GM19455 (cell line): ENCODE results near the gene TUBE1.

Experiments used
- ATAC-seq: cut with Tn5 transposase; IDR thresholded peaks from one replicate; pipeline ENCODE4 v1.9.1; 2021; ENCODE audit not compliant: unreplicated experiment

Gene TUBE1

DNA sequence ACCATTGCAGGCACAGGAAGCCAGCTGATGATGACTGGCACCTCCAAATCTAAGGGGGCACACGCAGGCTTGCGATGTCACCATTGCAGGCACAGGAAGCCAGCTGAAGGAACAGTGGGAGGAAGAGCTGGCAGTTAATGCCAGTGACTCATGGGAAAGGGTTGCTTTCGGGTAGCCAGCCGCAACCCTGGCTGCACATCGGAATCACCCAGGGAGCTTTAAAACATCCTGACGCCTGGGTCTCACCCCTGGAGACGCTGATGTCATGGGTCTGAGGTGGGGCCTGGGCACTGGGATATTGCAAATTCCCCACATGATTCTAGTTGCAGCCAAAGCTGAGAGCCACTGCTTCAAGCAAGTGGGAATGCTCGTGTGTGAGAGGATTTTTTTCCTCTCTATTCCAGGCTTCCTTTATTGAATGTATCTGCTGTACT, 49.5 kb downstream of the TUBE1 start:
- ATAC-seq = no peak

DNA sequence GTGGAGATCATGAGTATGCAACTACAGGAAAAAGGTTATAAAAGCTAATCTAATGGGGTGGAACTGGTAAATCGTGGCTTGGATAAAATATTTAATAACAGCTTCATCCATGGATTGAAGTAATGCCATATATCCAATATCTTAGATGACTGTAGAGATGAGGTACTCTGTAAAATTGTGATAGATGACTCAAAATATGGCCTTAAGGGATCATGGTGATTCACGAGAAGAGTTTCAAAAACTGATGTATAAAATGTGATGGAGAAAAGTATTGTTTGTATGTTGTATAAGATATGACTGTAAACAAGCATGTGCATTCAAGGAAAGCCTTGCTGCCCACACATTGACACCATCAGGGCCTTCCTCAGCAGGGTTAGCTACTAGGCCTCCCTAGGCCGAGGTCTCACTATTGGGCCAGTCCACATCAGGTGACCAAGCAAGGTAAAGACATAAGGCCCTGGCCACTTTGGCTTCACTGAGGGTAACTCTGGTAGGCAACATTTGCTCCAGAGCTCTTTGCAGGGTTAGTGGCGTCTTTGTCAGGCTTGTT, 51.1 kb downstream of the TUBE1 start:
- ATAC-seq = no peak

- no peak for ATAC-seq
Observed at GRCh38 chr6:112034616-112034995, 52.7 kb downstream of the TUBE1 start.

- no peak for ATAC-seq
Observed at GRCh38 chr6:112033791-112034615, 53.3 kb downstream of the TUBE1 start.

DNA sequence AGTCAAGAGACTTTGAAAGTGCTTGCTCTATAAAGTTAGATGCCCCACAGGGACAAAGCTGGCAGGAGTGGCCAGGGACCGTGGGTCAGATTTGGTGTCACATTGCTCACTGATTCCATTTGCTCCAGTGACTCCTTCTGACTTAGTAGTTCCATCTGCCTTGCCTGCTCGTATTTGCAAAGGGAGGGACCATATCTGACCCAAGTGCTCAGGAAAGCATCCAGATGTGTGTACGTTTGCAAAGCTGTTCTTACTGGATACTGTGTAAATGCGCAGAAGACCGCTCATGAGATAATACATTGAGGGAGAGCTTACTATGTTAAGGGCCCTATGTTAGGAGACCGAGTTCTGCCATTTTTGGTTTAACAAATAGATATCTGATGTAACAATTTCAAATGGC, 54.6 kb downstream of the TUBE1 start:
- ATAC-seq = no peak

- ATAC-seq = no peak
Observed at GRCh38 chr6:112031960-112032359, 55.3 kb downstream of the TUBE1 start.

DNA sequence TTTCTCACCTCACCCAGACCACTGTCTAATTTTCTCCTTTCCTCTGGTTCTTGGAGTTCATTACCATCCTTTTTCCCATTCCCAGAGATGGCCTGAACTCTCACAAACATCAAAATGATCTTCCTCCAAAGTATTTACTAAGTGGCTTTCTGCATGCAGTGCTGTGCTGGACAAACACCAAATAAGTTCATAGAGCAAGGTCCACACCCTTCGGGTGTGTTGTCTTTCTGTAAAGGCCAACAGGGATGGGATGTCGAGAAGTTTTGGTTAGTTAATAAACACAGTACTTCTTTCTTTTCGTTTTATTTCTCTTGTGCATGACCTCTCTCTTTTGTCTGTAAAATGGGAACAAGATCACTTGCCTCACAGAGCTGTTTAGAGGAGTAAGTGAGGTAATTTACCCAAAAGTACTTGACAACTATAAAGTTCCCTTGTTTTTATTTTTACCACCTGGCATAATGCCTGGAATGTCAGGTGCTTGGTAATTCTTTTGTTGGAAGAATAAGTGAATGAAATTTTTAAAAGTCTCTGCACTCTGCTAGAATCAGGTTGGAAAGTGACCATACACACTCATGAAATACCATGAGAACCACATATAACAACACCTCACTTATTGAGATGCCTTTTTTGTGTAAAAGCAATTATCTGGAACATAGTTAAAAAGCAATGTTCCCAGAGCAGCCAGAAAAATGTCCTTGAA, 56.2 kb downstream of the TUBE1 start:
- ATAC-seq = no peak

DNA sequence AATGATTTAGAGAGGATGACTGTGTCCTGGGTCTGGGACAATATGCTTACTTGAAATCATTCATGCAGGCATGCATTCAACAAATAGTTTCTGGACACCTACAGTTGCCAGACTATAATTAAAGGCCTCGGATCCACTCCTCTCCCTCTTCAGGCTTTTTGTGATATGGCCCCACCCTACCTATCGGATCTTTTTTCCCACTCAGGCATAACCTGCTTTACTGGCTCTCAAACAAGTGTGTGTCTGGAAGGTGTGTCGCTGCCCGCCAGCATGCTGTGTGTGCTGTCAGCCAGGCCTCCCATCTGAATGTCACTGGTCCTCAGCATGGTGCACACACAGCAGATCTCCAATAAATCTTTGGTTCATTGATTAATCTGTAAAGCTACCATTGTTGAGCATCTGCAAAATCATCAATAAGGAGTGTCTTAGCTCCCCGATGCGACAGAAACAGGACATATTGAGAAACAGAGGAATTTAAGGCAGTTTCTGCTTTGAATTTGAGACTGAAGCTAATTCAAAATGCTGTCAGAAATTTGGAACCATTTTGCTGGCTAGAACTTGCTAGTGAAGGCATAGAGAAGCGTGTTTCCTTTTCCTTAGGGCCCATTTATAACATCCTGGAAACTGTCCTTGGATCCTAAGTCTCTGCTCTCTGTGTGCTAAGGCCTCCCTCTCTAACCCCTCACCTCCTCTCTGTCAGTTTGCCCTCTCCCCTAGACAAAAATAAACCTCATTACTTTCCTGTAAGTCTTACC, 56.9 kb downstream of the TUBE1 start:
- no peak for ATAC-seq

GRCh38 chr6:112029045-112029822, 58.0 kb downstream of the TUBE1 start:
- ATAC-seq = no peak

DNA sequence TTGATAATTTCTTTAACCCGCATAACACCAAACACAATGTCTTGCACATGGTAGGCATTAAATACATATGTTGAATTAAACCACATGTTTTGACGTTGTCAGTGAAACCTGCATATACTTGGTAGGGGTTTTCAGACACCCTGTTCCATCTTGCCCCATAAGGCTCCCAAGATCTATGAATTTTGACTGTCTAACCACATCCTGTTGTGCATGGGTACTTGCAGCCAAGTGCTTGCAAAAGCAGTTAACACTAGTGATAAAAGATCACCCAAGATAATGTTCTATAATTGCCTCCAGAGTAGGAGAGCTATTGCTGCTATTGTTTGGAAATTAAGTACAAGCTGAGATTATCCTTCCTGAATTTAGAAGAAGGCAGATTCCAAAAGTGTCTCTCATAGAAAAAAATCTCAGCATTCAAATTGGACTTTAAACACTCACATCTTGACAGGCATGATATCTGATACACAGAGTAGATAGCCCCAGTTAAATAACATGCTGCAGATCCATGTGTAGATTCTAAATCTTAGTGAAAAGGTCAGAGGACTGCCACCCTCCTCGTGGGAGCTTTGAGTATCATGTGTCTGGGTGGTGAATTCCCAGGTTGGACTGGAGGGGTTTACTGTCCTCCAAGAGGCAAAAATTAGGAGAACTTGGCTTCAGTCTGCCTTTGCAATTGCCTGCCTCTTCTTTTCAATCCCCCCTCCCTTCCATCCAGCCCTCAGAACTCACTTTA, 59.2 kb downstream of the TUBE1 start:
- ATAC-seq = no peak

DNA sequence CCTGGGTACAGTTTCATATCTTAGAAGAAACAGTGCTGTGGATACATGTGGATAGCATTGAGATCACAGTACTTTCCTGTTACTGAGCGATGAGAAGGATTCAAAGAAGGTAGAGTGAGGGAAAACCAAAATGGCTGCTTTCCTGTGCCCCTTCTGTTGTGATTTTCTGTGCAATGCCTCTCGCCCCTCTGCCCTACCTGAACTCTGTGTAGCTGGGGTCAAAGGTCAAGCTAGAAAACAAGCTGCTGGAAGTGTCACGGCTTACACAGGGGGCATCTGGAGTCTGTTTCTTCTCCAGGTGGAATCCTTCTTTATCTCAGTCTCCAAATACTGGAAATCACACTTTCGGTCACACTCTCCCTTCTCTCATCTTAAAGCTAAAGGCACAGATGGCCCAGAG, 60.3 kb downstream of the TUBE1 start:
- no peak for ATAC-seq

GRCh38 chr6:112024464-112024863, 62.8 kb downstream of the TUBE1 start:
- no peak for ATAC-seq

- no peak for ATAC-seq
Observed at GRCh38 chr6:112022749-112023148, 64.5 kb downstream of the TUBE1 start.

DNA sequence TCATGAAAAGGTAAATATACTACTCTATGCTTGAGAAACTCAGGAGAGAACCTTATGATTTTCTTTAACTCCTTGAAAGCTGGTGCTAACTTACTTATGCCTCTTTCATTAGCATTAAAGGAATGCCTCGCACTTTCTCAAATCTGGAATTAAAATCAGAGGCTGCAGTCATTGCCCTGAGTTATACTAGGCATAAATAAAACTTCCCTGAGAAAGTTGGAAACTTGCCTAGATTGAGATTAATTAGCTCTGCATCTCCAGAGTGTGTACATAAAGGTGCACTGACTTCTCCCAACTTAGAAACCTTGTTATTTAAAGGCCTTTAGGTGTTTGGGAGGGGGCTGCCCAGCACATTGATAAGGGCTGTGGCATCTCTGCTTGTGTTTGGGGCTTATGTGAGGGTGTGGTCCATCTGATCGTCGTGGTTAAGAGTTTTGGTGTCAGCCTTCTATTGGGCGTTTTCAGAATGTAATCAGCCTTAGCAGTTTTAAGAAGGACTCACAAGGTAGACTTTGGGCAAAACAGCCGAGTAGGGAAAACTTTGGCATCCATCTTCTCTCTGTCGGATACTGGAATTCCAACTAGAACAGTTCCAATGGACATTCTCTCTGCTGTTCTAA, 65.5 kb downstream of the TUBE1 start:
- no peak for ATAC-seq
